HG03025 (cell line): ENCODE measurements around the gene STARD7.

ENCODE experiments used
- ATAC-seq: cut with Tn5 transposase; IDR thresholded peaks from one replicate; pipeline ENCODE4 v1.9.1; 2021; ENCODE audit warnings: mild to moderate bottlenecking, moderate library complexity; ENCODE audit not compliant: unreplicated experiment, low FRiP score

The STARD7 gene

GRCh38 chr2:96138179-96139145 is 70.2 kb downstream of the STARD7 start, which contains the start of gene ASTL:
Gene ASTL, minus strand, starts transcription at chr2:96138502. Its CDS starts 66 bp downstream, at chr2:96138436.
- ATAC-seq = no peak

DNA sequence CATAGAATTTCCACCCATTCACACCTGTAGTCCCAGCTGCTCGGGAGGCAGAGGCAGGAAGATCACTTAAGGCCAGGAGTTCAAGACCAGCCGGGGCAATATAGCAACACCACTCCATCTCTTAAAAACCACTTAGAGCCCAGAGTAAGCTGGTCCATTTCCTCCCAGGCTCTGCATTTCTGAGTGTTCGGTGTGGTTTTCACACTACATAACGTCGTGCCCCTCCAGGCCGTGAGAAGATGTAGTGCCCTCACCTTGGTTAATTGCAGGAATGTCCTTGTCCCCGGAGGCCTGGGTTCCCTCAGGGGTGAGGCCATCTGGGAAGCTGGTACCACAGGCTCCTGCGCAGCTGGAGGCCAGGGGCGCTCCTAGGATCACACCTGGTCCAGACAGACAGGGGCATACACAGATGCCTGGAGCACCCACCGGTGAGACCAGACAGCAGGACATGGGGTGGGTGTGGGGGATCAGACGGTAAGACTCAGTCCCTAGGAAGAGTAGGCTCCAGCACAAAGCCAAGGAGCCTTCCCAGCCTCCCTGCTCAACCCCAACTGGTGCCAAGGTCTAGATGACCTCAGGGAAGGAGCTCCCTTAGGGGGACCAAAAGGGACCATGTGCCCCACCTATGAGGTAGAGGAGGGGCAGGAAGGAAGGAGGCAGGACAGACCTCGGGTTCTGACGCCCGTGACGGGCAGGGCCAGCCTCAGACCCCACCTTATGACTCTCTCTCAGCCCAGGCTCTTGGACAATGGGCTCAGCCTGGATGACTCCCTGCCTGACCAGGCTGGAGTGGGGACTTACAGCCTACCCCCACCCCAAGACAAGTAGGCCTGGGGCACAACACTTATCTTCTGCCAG is 71.1 kb downstream of the STARD7 start:
- no peak for ATAC-seq

DNA sequence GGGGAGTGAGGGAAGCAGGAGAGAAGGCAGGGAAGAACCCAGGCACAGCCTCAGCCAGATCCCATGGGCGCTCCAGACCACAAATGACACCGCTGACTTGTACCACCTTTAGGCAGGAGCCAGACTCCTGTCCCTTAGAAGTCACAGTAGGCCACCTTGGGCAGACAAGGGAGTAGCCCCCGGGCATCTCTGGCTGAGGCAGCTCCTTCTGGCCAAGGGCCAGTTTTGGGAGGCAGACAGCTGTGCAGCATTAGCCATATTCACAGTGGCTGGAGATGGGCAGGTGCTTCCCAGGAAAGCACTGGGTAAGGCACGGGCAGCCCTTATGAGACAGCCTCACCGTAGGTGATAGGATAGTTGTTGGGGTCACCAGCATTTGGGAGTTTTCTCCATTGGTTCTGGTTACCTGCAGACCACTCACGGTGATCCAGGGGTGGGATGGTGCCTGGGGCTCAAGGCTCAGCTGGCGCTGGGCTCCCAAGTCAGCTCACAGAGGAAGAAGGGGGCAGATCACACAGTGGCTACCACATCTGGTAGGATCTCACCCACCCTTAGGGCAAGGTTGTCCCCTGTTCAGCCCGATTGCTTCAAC is 72.4 kb downstream of the STARD7 start:
- no peak for ATAC-seq

DNA sequence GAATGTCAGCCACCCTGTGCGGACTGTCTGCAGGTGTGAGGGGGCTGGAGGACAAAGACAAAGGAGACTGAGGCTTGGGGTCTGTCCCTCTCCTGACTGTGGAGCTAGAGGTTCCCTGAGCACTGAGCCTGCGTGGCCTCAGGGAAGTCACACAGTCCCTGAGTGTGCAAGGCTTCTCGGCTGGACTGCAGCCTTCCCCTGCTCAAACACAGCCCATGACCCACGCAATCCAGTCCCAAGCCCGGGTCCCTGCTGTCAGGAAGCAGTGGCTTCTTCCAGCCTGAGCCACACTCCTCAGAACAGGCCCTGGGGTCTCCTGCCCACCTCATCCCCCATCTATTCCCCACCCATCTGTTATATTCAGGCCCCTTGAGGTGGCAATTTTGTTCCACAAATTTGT is 73.0 kb downstream of the STARD7 start:
- no peak for ATAC-seq

- ATAC-seq = no peak
Observed at GRCh38 chr2:96135171-96135570, 73.5 kb downstream of the STARD7 start.
